ENCODE data around the gene GEN1.

GRCh38 chr2:17710547-17711248 is 43.2 kb upstream of the GEN1 start:
- TF ChIP-seq CTCF (IDR thresholded peaks at IDR 0.05): no peak
- TF ChIP-seq EZH2 (IDR thresholded peaks at IDR 0.05): no peak
- TF ChIP-seq EZH2phosphoT487 (IDR thresholded peaks at IDR 0.05): no peak
